Upper lobe of left lung (tissue), 6 donors: ENCODE measurements around the gene ITGAE. TPM values are rescaled to one million over a fixed set of nuclear protein-coding genes. Genes with fewer than 3 reads are reported as not detected.

Source experiments
- ATAC-seq, 2 donors: fragments of 200-7000 bp; cut with Tn5 transposase; one replicate each; pipeline ENCODE4 v1.9.1; 2022; ENCODE audit warnings: mild to moderate bottlenecking in 2 of 2, moderate library complexity in 2 of 2; ENCODE audit not compliant: low FRiP score in 2 of 2
- DNase-seq, 2 donors: peaks; one replicate each; pipeline ENCODE4 v3.0.0-alpha.2; 2019 to 2020
- H3K27ac ChIP-seq, 4 donors: fragments of 200-600 bp; sonication (generic); one replicate each; pipeline ENCODE4 v1.5.1; 2016 to 2019
- H3K27me3 ChIP-seq, 4 donors: fragments of 200-600 bp; sonication (generic); one replicate each; pipeline ENCODE4 v1.5.1; 2017 to 2019
- H3K36me3 ChIP-seq, 4 donors: fragments of 200-600 bp; sonication (generic); one replicate each; pipeline ENCODE4 v1.5.1; 2016 to 2019
- H3K4me1 ChIP-seq, 4 donors: fragments of 200-600 bp; sonication (generic); one replicate each; pipeline ENCODE4 v1.5.1; 2018 to 2019
- H3K4me3 ChIP-seq, 4 donors: fragments of 200-600 bp; sonication (generic); one replicate each; pipeline ENCODE4 v1.5.1; 2017 to 2019; ENCODE audit warnings: mild to moderate bottlenecking in 2 of 4, moderate library complexity in 1 of 4
- H3K9me3 ChIP-seq, 4 donors: fragments of 200-600 bp; sonication (generic); one replicate each; pipeline ENCODE4 v1.5.1; 2018 to 2019
- CTCF ChIP-seq, 6 experiments: fragments of 450-650 bp in 4 of 6; fragments of 200-600 bp in 2 of 6; sonication (generic) in 2 of 6; IDR thresholded peaks; one replicate each; pipeline ENCODE4 v1.5.1; 2016 to 2019; ENCODE audit warnings: antibody characterized with exemption in 6 of 6
- EP300 ChIP-seq, 4 donors: sonication (generic); formaldehyde crosslinking; IDR thresholded peaks; one replicate each; pipeline ENCODE4 v1.5.1; 2017; ENCODE audit warnings: antibody characterized with exemption in 4 of 4, control low read depth in 2 of 4
- POLR2A ChIP-seq, 4 donors: fragments of 450-650 bp; IDR thresholded peaks; one replicate each; pipeline ENCODE4 v1.5.1; 2016 to 2017; ENCODE audit warnings: antibody characterized with exemption in 4 of 4, mild to moderate bottlenecking in 2 of 4
- POLR2AphosphoS5 ChIP-seq, 2 donors: sonication (generic); formaldehyde crosslinking; IDR thresholded peaks; one replicate each; pipeline ENCODE4 v1.5.1; 2017; ENCODE audit warnings: antibody characterized with exemption in 2 of 2
- WGBS, 2 donors: methylation state at CpG; one replicate each; pipeline ENCODE4 v1.1.5; 2017 to 2018; 5-methylcytosine and 5-hydroxymethylcytosine counted together
- total RNA-seq, 6 donors: library from RNA; depleted of rRNA in 4 of 6; stranded (reverse); fragments of >200 nt in 4 of 6; gene quantifications; one replicate each; pipeline versions ENCODE4 v1.1.0 to v1.2.1, GENCODE V29; 2016 to 2021
- donor health status: DM: no; HTN: no; CAD: no; lungs with moderate emphysema.
- donor health status: DM: no; HTN: yes; CAD: no; lungs with severe emphysema.

The ITGAE gene
- total RNA-seq, 6 donors from 2014 or later: 17.2 to 36.0 (median 26.4) TPM

GRCh38 chr17:3772764-3773163 is 28.2 kb downstream of the ITGAE start:
- Histone ChIP-seq H3K4me3 (no peak overlapping the region), H3K36me3 (no peaks in the 10 kb centered on the region)

GRCh38 chr17:3771140-3771539 is 29.8 kb downstream of the ITGAE start:
- WGBS, 2 donors: 61 to 69% methylated on average over 16 of the region's 16 CpGs
- no peak for DNase-seq
- no peak for TF ChIP-seq CTCF (IDR thresholded peaks at IDR 0.05)
- no peak for TF ChIP-seq EP300 (IDR thresholded peaks at IDR 0.05)
- no peak for TF ChIP-seq POLR2AphosphoS5 (IDR thresholded peaks at IDR 0.05)
- Histone ChIP-seq H3K4me3 (no peak overlapping the region), H3K36me3 (no peaks in the 10 kb centered on the region), H3K27me3 (no peaks in the 10 kb centered on the region), H3K9me3 (no peaks in the 10 kb centered on the region), H3K4me1 (no peaks in the 10 kb centered on the region), H3K27ac (no peak overlapping the region)
- ATAC-seq: no peak

More at GRCh38 chr17:3772764-3773163, 28.2 kb downstream of the ITGAE start:
- TF ChIP-seq CTCF (IDR thresholded peaks at IDR 0.05) (no peak), POLR2AphosphoS5 (IDR thresholded peaks at IDR 0.05) (no peak), POLR2A (IDR thresholded peaks at IDR 0.05) (no peak), EP300 (IDR thresholded peaks at IDR 0.05) (no peak)
- Histone ChIP-seq H3K9me3 (no peaks in the 10 kb centered on the region), H3K27ac (no peak overlapping the region), H3K4me1 (no peaks in the 10 kb centered on the region), H3K27me3 (no peaks in the 10 kb centered on the region)
- no peak for DNase-seq
- 79 to 88% methylated on average over 12 of the region's 12 CpGs for WGBS, 2 donors
- ATAC-seq: no peak

- no peak for TF ChIP-seq CTCF (IDR thresholded peaks at IDR 0.05)
- TF ChIP-seq POLR2AphosphoS5 (IDR thresholded peaks at IDR 0.05): peak in 1 of 2 donors; percentile 15
- no peak for TF ChIP-seq POLR2A (IDR thresholded peaks at IDR 0.05)
- no peak for TF ChIP-seq EP300 (IDR thresholded peaks at IDR 0.05)
- Histone ChIP-seq H3K4me3 (no peak overlapping the region), H3K27ac (no peak overlapping the region), H3K9me3 (no peaks in the 10 kb centered on the region), H3K4me1 (no peaks in the 10 kb centered on the region), H3K27me3 (no peaks in the 10 kb centered on the region), H3K36me3 (no peaks in the 10 kb centered on the region)
- DNase-seq: peak in 1 of 2 donors; percentile 48
- no peak for ATAC-seq
- 45 to 47% methylated on average over 5 to 7 of the region's 8 CpGs for WGBS, 2 donors
These were observed 30.5 kb downstream of the ITGAE start for GRCh38 chr17:3770466-3770865.

- H3K27me3 ChIP-seq: no peaks in the 10 kb centered on the region
- TF ChIP-seq POLR2A (IDR thresholded peaks at IDR 0.05) (no peak), EP300 (IDR thresholded peaks at IDR 0.05) (no peak), CTCF (IDR thresholded peaks at IDR 0.05) (no peak), POLR2AphosphoS5 (IDR thresholded peaks at IDR 0.05) (no peak)
- H3K4me3 ChIP-seq: no peak overlapping the region
- H3K9me3 ChIP-seq: no peaks in the 10 kb centered on the region
- ATAC-seq (peak in 1 of 2 donors; percentile 45), DNase-seq (no peak)
- WGBS, 2 donors: 64 to 73% methylated on average over 5 to 8 of the region's 8 CpGs
- no peaks in the 10 kb centered on the region for H3K4me1 ChIP-seq
- no peak overlapping the region for H3K27ac ChIP-seq
- H3K36me3 ChIP-seq: no peaks in the 10 kb centered on the region
These were observed 32.2 kb downstream of the ITGAE start for GRCh38 chr17:3768769-3769168.

- H3K36me3 ChIP-seq: no peaks in the 10 kb centered on the region
- no peaks in the 10 kb centered on the region for H3K4me1 ChIP-seq
- no peak overlapping the region for H3K27ac ChIP-seq
- no peak overlapping the region for H3K4me3 ChIP-seq
- WGBS, 2 donors: 85 to 89% methylated on average over 9 of the region's 9 CpGs
- TF ChIP-seq EP300 (IDR thresholded peaks at IDR 0.05) (no peak), POLR2A (IDR thresholded peaks at IDR 0.05) (no peak), POLR2AphosphoS5 (IDR thresholded peaks at IDR 0.05) (no peak), CTCF (IDR thresholded peaks at IDR 0.05) (no peak)
- no peaks in the 10 kb centered on the region for H3K9me3 ChIP-seq
- ATAC-seq (no peak), DNase-seq (no peak)
- no peaks in the 10 kb centered on the region for H3K27me3 ChIP-seq
These were observed 32.6 kb downstream of the ITGAE start for GRCh38 chr17:3768341-3768740.
